GM18520 (cell line): Measurements from ENCODE around the gene CISD2.
"Not testable (repeated sequence)": the region's sequence is repeated elsewhere in the genome, so short reads cannot be mapped to it uniquely, and the experiment has no call there.

Experiments
- ATAC-seq: cut with Tn5 transposase; IDR thresholded peaks from one replicate; pipeline ENCODE4 v1.9.1; 2021; ENCODE audit not compliant: unreplicated experiment

The CISD2 gene

GRCh38 chr4:102868781-102869568, at the start of gene CISD2:
Gene CISD2, plus strand, starts transcription at chr4:102868992. Its CDS starts 93 bp downstream, at chr4:102869085.
- peak; percentile 85 for ATAC-seq

GRCh38 chr4:102819100-102819499, 49.7 kb upstream of the CISD2 start:
- not testable (repeated sequence) for ATAC-seq

GRCh38 chr4:102819588-102820365, 49.0 kb upstream of the CISD2 start:
- no peak for ATAC-seq

- no peak for ATAC-seq
Observed at GRCh38 chr4:102823464-102823863, 45.3 kb upstream of the CISD2 start.

GRCh38 chr4:102823897-102824296, 44.9 kb upstream of the CISD2 start:
- no peak for ATAC-seq

- no peak for ATAC-seq
Observed at GRCh38 chr4:102824398-102824797, 44.4 kb upstream of the CISD2 start.

GRCh38 chr4:102825261-102826091, 43.3 kb upstream of the CISD2 start:
- no peak for ATAC-seq

- no peak for ATAC-seq
Observed at GRCh38 chr4:102826105-102826889, 42.5 kb upstream of the CISD2 start.

- ATAC-seq = peak; percentile 19
Observed at GRCh38 chr4:102826890-102827673, 41.7 kb upstream of the CISD2 start, which contains the start of gene UBE2D3. Gene UBE2D3, minus strand, starts transcription at chr4:102827551. Its CDS starts 1,043 bp downstream, at chr4:102826508.

GRCh38 chr4:102827674-102828496, 40.9 kb upstream of the CISD2 start:
- ATAC-seq = peak; percentile 78

GRCh38 chr4:102828497-102828808, 40.3 kb upstream of the CISD2 start:
- no peak for ATAC-seq

GRCh38 chr4:102829803-102830202, 39.0 kb upstream of the CISD2 start:
- no peak for ATAC-seq

- no peak for ATAC-seq
Observed at GRCh38 chr4:102832105-102832504, 36.7 kb upstream of the CISD2 start.

- no peak for ATAC-seq
Observed at GRCh38 chr4:102832667-102833066, 36.1 kb upstream of the CISD2 start.

- ATAC-seq = no peak
Observed at GRCh38 chr4:102836596-102836995, 32.2 kb upstream of the CISD2 start.

- no peak for ATAC-seq
Observed at GRCh38 chr4:102842367-102842766, 26.4 kb upstream of the CISD2 start.

- no peak for ATAC-seq
Observed at GRCh38 chr4:102843273-102843672, 25.5 kb upstream of the CISD2 start.

- no peak for ATAC-seq
Observed at GRCh38 chr4:102843938-102844337, 24.9 kb upstream of the CISD2 start.

- ATAC-seq = no peak
Observed at GRCh38 chr4:102847687-102848086, 21.1 kb upstream of the CISD2 start.
